Body of pancreas (tissue), 4 donors: ENCODE data around the gene FALEC. TPM values are rescaled to one million over a fixed set of nuclear protein-coding genes. Genes with fewer than 3 reads are reported as not detected.

Source experiments
- ATAC-seq: fragments of 150-250 bp; one replicate; pipeline ENCODE4 v1.9.1; 2016
- DNase-seq, 4 donors: peaks; one replicate each; pipeline ENCODE4 v3.0.0-alpha.2; 2019
- H3K27ac ChIP-seq, 4 donors: fragments of 200-600 bp; sonication (generic); 1 replicate in 3 of 4; 2 replicates in 1 of 4; pipeline versions ENCODE4 v1.5.1 to v1.6.1; 2016 to 2019; ENCODE audit warnings: mild to moderate bottlenecking in 1 of 4, mixed read lengths in 1 of 4, moderate library complexity in 1 of 4
- H3K27me3 ChIP-seq, 2 donors: fragments of 200-600 bp; sonication (generic); one replicate each; pipeline ENCODE4 v1.6.0; 2016; ENCODE audit warnings: mild to moderate bottlenecking in 1 of 2
- H3K36me3 ChIP-seq, 2 donors: fragments of 200-600 bp; sonication (generic); replicated peaks in 1 of 2; 2 replicates each; pipeline ENCODE4 v1.5.1; 2016; ENCODE audit warnings: low read depth in 2 of 2; ENCODE audit not compliant: insufficient read depth in 1 of 2
- H3K4me1 ChIP-seq: fragments of 200-600 bp; sonication (generic); one replicate; pipeline ENCODE4 v1.6.0; 2016
- H3K4me3 ChIP-seq, 2 donors: fragments of 200-600 bp; sonication (generic); 1 replicate in 1 of 2; 2 replicates in 1 of 2; pipeline ENCODE4 v1.5.1; 2016 to 2019
- H3K9me3 ChIP-seq, 3 donors: fragments of 200-600 bp; sonication (generic); 1 replicate in 2 of 3; 2 replicates in 1 of 3; pipeline ENCODE4 v1.5.1; 2016
- CTCF ChIP-seq, 7 experiments: fragments of 450-650 bp in 4 of 7; fragments of 200-600 bp in 3 of 7; sonication (generic) in 3 of 7; IDR thresholded peaks; one replicate each; pipeline ENCODE4 v1.5.1; 2016 to 2019; ENCODE audit warnings: antibody characterized with exemption in 7 of 7
- POLR2A ChIP-seq, 3 donors: fragments of 450-650 bp; IDR thresholded peaks; one replicate each; pipeline ENCODE4 v1.6.1; 2016; ENCODE audit warnings: antibody characterized with exemption in 3 of 3, mild to moderate bottlenecking in 2 of 3
- WGBS, 2 donors: methylation state at CpG; one replicate each; pipeline ENCODE4 v1.1.5; 2017; 5-methylcytosine and 5-hydroxymethylcytosine counted together
- intact Hi-C: fragments of 100-400 bp; cut with DNase I; formaldehyde crosslinking; loops from one replicate; pipeline ENCODE4 v1.15.1; 2023
- total RNA-seq, 2 donors: library from RNA; depleted of rRNA; stranded (reverse); fragments of >200 nt; gene quantifications; one replicate each; pipeline ENCODE4 v1.1.0, GENCODE V29; 2016

Gene FALEC
- total RNA-seq, 2 donors from 2014 or later, result not detected

GRCh38 chr1:150477733-150478132, 37.8 kb upstream of the FALEC start:
- ATAC-seq, result no peak
- WGBS, 2 donors, result 28 to 32% methylated on average over 4 of the region's 4 CpGs

GRCh38 chr1:150479370-150479769, 36.2 kb upstream of the FALEC start:
- intact Hi-C loops, result no loop called here
- WGBS, 2 donors, result 36 to 38% methylated on average over 4 of the region's 4 CpGs

More at GRCh38 chr1:150477733-150478132, 37.8 kb upstream of the FALEC start:
- TF ChIP-seq CTCF (IDR thresholded peaks at IDR 0.05) (no peak), POLR2A (IDR thresholded peaks at IDR 0.05) (no peak)
- H3K27ac ChIP-seq, result no peak overlapping the region
- no peaks in the 10 kb centered on the region for H3K9me3 ChIP-seq
- H3K4me3 ChIP-seq, result no peak overlapping the region
- no peak for DNase-seq
- no peaks in the 10 kb centered on the region for H3K36me3 ChIP-seq
- intact Hi-C loops, result no loop called here
- H3K4me1 ChIP-seq, result peaks cover 8% of the 10 kb centered on the region
- no peaks in the 10 kb centered on the region for H3K27me3 ChIP-seq

GRCh38 chr1:150479927-150480352, 35.6 kb upstream of the FALEC start:
- TF ChIP-seq CTCF (IDR thresholded peaks at IDR 0.05), result no peak
- no peak for TF ChIP-seq POLR2A (IDR thresholded peaks at IDR 0.05)
- Histone ChIP-seq H3K4me3 (no peak overlapping the region), H3K27ac (no peak overlapping the region), H3K36me3 (no peaks in the 10 kb centered on the region), H3K4me1 (no peaks in the 10 kb centered on the region), H3K9me3 (no peaks in the 10 kb centered on the region), H3K27me3 (no peaks in the 10 kb centered on the region)
- DNase-seq (no peak), ATAC-seq (no peak)
- 43 to 45% methylated on average over 2 of the region's 2 CpGs for WGBS, 2 donors
- intact Hi-C loops, result no loop called here

More at GRCh38 chr1:150479370-150479769, 36.2 kb upstream of the FALEC start:
- H3K9me3 ChIP-seq, result no peaks in the 10 kb centered on the region
- no peak overlapping the region for H3K4me3 ChIP-seq
- TF ChIP-seq CTCF (IDR thresholded peaks at IDR 0.05) (no peak), POLR2A (IDR thresholded peaks at IDR 0.05) (no peak)
- DNase-seq (no peak), ATAC-seq (no peak)
- no peaks in the 10 kb centered on the region for H3K36me3 ChIP-seq
- no peak overlapping the region for H3K27ac ChIP-seq
- no peaks in the 10 kb centered on the region for H3K4me1 ChIP-seq
- H3K27me3 ChIP-seq, result no peaks in the 10 kb centered on the region

- DNase-seq (no peak), ATAC-seq (no peak)
- H3K4me3 ChIP-seq, result no peak overlapping the region
- peaks cover 7% of the 10 kb centered on the region for H3K4me1 ChIP-seq
- H3K9me3 ChIP-seq, result no peaks in the 10 kb centered on the region
- intact Hi-C loops, result no loop called here
- 80 to 86% methylated on average over 5 of the region's 5 CpGs for WGBS, 2 donors
- TF ChIP-seq CTCF (IDR thresholded peaks at IDR 0.05) (no peak), POLR2A (IDR thresholded peaks at IDR 0.05) (no peak)
- H3K27me3 ChIP-seq, result no peaks in the 10 kb centered on the region
- H3K27ac ChIP-seq, result no peak overlapping the region
- peaks cover 0 to under 1% of the 10 kb centered on the region in 2 donors for H3K36me3 ChIP-seq
Measured at GRCh38 chr1:150484431-150484830, 31.1 kb upstream of the FALEC start.

GRCh38 chr1:150484861-150485260, 30.7 kb upstream of the FALEC start:
- peak in 1 of 4 donors; percentile 14 for DNase-seq
- no peaks in the 10 kb centered on the region for H3K9me3 ChIP-seq
- no peak overlapping the region for H3K27ac ChIP-seq
- WGBS, 2 donors, result 12% methylated on average over 2 of the region's 2 CpGs
- H3K36me3 ChIP-seq, result peaks cover 0 to 3% of the 10 kb centered on the region in 2 donors
- TF ChIP-seq POLR2A (IDR thresholded peaks at IDR 0.05), result no peak
- peak in 3 of 7 experiments; percentile 9 to 24 (median 13) for TF ChIP-seq CTCF (IDR thresholded peaks at IDR 0.05)
- ATAC-seq, result no peak
- peaks cover 7% of the 10 kb centered on the region for H3K4me1 ChIP-seq
- no peak overlapping the region for H3K4me3 ChIP-seq
- no peaks in the 10 kb centered on the region for H3K27me3 ChIP-seq
- intact Hi-C loops, result no loop called here
